ENCODE results near the gene DNAH7.

The DNAH7 gene

GRCh38 chr2:195898505-195899191 is 170.0 kb downstream of the DNAH7 start:
- no peak overlapping the region for H3K4me3 ChIP-seq (ENCODE audit: low read length in 2 of 2)
- H3K9ac ChIP-seq (ENCODE audit: low read depth in 1 of 2, low read length in 2 of 2): no peak overlapping the region
- H3K27ac ChIP-seq (ENCODE audit: low read depth in 2 of 2, low read length in 2 of 2): no peak overlapping the region
- H3K27me3 ChIP-seq (ENCODE audit: control insufficient read depth in 2 of 2, insufficient read depth in 2 of 2, low read length in 2 of 2): no peaks in the 10 kb centered on the region
- H3K4me1 ChIP-seq (ENCODE audit: control insufficient read depth in 2 of 2, insufficient read depth in 2 of 2, low read length in 2 of 2): no peaks in the 10 kb centered on the region
- no peaks in the 10 kb centered on the region for H3K36me3 ChIP-seq (ENCODE audit: control insufficient read depth in 2 of 2, insufficient read depth in 2 of 2, low read length in 2 of 2)
- no peaks in the 10 kb centered on the region for H3K9me3 ChIP-seq (ENCODE audit: control insufficient read depth in 2 of 2, low read length in 2 of 2)

GRCh38 chr2:195891081-195891480 is 177.6 kb downstream of the DNAH7 start:
- no peak overlapping the region for H3K9ac ChIP-seq (ENCODE audit: low read depth in 1 of 2, low read length in 2 of 2)
- H3K4me1 ChIP-seq (ENCODE audit: control insufficient read depth in 2 of 2, insufficient read depth in 2 of 2, low read length in 2 of 2): no peaks in the 10 kb centered on the region
- no peak overlapping the region for H3K27ac ChIP-seq (ENCODE audit: low read depth in 2 of 2, low read length in 2 of 2)
- no peaks in the 10 kb centered on the region for H3K27me3 ChIP-seq (ENCODE audit: control insufficient read depth in 2 of 2, insufficient read depth in 2 of 2, low read length in 2 of 2)
- H3K4me3 ChIP-seq (ENCODE audit: low read length in 2 of 2): no peak overlapping the region
- no peaks in the 10 kb centered on the region for H3K9me3 ChIP-seq (ENCODE audit: control insufficient read depth in 2 of 2, low read length in 2 of 2)
- no peaks in the 10 kb centered on the region for H3K36me3 ChIP-seq (ENCODE audit: control insufficient read depth in 2 of 2, insufficient read depth in 2 of 2, low read length in 2 of 2)

- no peak overlapping the region for H3K9ac ChIP-seq (ENCODE audit: low read depth in 1 of 2, low read length in 2 of 2)
- no peaks in the 10 kb centered on the region for H3K27me3 ChIP-seq (ENCODE audit: control insufficient read depth in 2 of 2, insufficient read depth in 2 of 2, low read length in 2 of 2)
- H3K9me3 ChIP-seq (ENCODE audit: control insufficient read depth in 2 of 2, low read length in 2 of 2): no peaks in the 10 kb centered on the region
- H3K4me1 ChIP-seq (ENCODE audit: control insufficient read depth in 2 of 2, insufficient read depth in 2 of 2, low read length in 2 of 2): no peaks in the 10 kb centered on the region
- no peaks in the 10 kb centered on the region for H3K36me3 ChIP-seq (ENCODE audit: control insufficient read depth in 2 of 2, insufficient read depth in 2 of 2, low read length in 2 of 2)
- H3K27ac ChIP-seq (ENCODE audit: low read depth in 2 of 2, low read length in 2 of 2): no peak overlapping the region
- no peak overlapping the region for H3K4me3 ChIP-seq (ENCODE audit: low read length in 2 of 2)
Observed at GRCh38 chr2:195879153-195879552, 189.5 kb downstream of the DNAH7 start.

GRCh38 chr2:195871326-195871725 is 197.3 kb downstream of the DNAH7 start:
- no peaks in the 10 kb centered on the region for H3K4me1 ChIP-seq (ENCODE audit: control insufficient read depth in 2 of 2, insufficient read depth in 2 of 2, low read length in 2 of 2)

DNA sequence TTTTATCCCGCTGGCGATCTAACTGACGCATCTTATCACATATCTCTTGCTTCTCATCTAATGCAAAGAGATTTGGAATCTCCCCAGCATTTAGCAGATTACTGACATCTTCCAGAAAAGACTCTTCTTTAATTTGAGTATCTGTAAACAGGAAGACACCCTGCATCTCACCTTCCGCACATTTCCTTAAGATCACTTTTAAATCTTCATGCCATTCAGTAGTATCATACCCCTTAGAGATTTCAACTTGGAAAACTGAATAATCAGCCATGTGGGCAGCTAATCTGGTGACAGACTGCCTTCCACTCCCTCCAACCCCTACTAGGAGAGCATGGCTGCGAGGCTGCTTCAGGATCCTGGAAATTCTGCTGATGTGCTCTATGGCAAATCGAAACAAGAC is 204.3 kb downstream of the DNAH7 start:
- H3K9ac ChIP-seq (ENCODE audit: low read depth in 1 of 2, low read length in 2 of 2): no peak overlapping the region
- no peaks in the 10 kb centered on the region for H3K9me3 ChIP-seq (ENCODE audit: control insufficient read depth in 2 of 2, low read length in 2 of 2)
- H3K4me3 ChIP-seq (ENCODE audit: low read length in 2 of 2): no peak overlapping the region
- H3K27ac ChIP-seq (ENCODE audit: low read depth in 2 of 2, low read length in 2 of 2): no peak overlapping the region
- no peaks in the 10 kb centered on the region for H3K36me3 ChIP-seq (ENCODE audit: control insufficient read depth in 2 of 2, insufficient read depth in 2 of 2, low read length in 2 of 2)
- no peaks in the 10 kb centered on the region for H3K4me1 ChIP-seq (ENCODE audit: control insufficient read depth in 2 of 2, insufficient read depth in 2 of 2, low read length in 2 of 2)
- no peaks in the 10 kb centered on the region for H3K27me3 ChIP-seq (ENCODE audit: control insufficient read depth in 2 of 2, insufficient read depth in 2 of 2, low read length in 2 of 2)

More at GRCh38 chr2:195871326-195871725, 197.3 kb downstream of the DNAH7 start:
- no peaks in the 10 kb centered on the region for H3K9me3 ChIP-seq (ENCODE audit: control insufficient read depth in 2 of 2, low read length in 2 of 2)
- no peak overlapping the region for H3K9ac ChIP-seq (ENCODE audit: low read depth in 1 of 2, low read length in 2 of 2)
- no peak overlapping the region for H3K27ac ChIP-seq (ENCODE audit: low read depth in 2 of 2, low read length in 2 of 2)
- H3K27me3 ChIP-seq (ENCODE audit: control insufficient read depth in 2 of 2, insufficient read depth in 2 of 2, low read length in 2 of 2): no peaks in the 10 kb centered on the region
- no peak overlapping the region for H3K4me3 ChIP-seq (ENCODE audit: low read length in 2 of 2)
- H3K36me3 ChIP-seq (ENCODE audit: control insufficient read depth in 2 of 2, insufficient read depth in 2 of 2, low read length in 2 of 2): no peaks in the 10 kb centered on the region

GRCh38 chr2:195863564-195863963 is 205.1 kb downstream of the DNAH7 start:
- Histone ChIP-seq H3K27me3 (ENCODE audit: control insufficient read depth in 2 of 2, insufficient read depth in 2 of 2, low read length in 2 of 2) (no peaks in the 10 kb centered on the region), H3K4me3 (ENCODE audit: low read length in 2 of 2) (no peak overlapping the region), H3K36me3 (ENCODE audit: control insufficient read depth in 2 of 2, insufficient read depth in 2 of 2, low read length in 2 of 2) (no peaks in the 10 kb centered on the region), H3K4me1 (ENCODE audit: control insufficient read depth in 2 of 2, insufficient read depth in 2 of 2, low read length in 2 of 2) (no peaks in the 10 kb centered on the region), H3K9ac (ENCODE audit: low read depth in 1 of 2, low read length in 2 of 2) (no peak overlapping the region), H3K9me3 (ENCODE audit: control insufficient read depth in 2 of 2, low read length in 2 of 2) (no peaks in the 10 kb centered on the region), H3K27ac (ENCODE audit: low read depth in 2 of 2, low read length in 2 of 2) (no peak overlapping the region)

DNA sequence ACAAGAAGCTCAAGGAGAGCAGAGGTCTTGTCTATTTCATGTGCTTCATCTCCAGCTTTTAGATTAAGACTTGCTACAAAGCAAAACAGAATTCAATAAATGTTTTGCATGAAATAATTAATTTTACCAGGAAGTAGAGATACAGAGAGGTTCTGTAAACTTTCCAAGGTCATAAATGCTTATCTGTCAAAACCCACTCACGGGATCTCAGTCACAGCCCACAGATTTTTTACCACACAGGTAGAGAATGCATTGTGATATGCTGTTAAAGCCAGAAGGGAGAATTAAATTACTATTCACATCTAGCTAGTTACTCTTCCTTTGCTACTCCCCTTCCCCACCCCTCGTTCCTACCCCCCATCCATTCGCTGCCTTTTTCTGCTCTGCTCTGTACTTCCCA is 205.5 kb downstream of the DNAH7 start:
- H3K36me3 ChIP-seq (ENCODE audit: control insufficient read depth in 2 of 2, insufficient read depth in 2 of 2, low read length in 2 of 2): no peaks in the 10 kb centered on the region
- no peaks in the 10 kb centered on the region for H3K4me1 ChIP-seq (ENCODE audit: control insufficient read depth in 2 of 2, insufficient read depth in 2 of 2, low read length in 2 of 2)
- no peaks in the 10 kb centered on the region for H3K9me3 ChIP-seq (ENCODE audit: control insufficient read depth in 2 of 2, low read length in 2 of 2)
- H3K27ac ChIP-seq (ENCODE audit: low read depth in 2 of 2, low read length in 2 of 2): no peak overlapping the region
- no peak overlapping the region for H3K9ac ChIP-seq (ENCODE audit: low read depth in 1 of 2, low read length in 2 of 2)
- no peak overlapping the region for H3K4me3 ChIP-seq (ENCODE audit: low read length in 2 of 2)
- no peaks in the 10 kb centered on the region for H3K27me3 ChIP-seq (ENCODE audit: control insufficient read depth in 2 of 2, insufficient read depth in 2 of 2, low read length in 2 of 2)

DNA sequence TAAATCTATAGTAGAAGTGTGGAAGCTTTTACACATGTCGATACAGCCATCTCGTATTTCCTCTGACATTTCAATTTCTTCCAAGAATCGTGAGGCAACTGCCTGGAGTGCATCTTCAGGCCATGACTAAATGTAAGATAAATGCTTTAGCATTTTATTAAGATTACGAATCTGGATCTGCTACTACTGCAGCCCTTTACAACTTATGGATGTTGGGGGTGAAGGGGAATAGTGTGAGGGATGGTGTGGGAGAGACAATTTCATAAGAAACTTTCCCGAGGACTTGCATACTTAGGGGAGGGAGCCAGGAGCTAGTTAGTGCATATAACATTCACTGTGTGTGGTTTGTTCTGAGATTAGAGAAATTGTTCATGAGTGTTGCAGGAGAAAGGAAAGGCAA is 206.8 kb downstream of the DNAH7 start:
- H3K9me3 ChIP-seq (ENCODE audit: control insufficient read depth in 2 of 2, low read length in 2 of 2): no peaks in the 10 kb centered on the region
- no peaks in the 10 kb centered on the region for H3K36me3 ChIP-seq (ENCODE audit: control insufficient read depth in 2 of 2, insufficient read depth in 2 of 2, low read length in 2 of 2)
- no peak overlapping the region for H3K27ac ChIP-seq (ENCODE audit: low read depth in 2 of 2, low read length in 2 of 2)
- no peaks in the 10 kb centered on the region for H3K27me3 ChIP-seq (ENCODE audit: control insufficient read depth in 2 of 2, insufficient read depth in 2 of 2, low read length in 2 of 2)
- no peaks in the 10 kb centered on the region for H3K4me1 ChIP-seq (ENCODE audit: control insufficient read depth in 2 of 2, insufficient read depth in 2 of 2, low read length in 2 of 2)
- no peak overlapping the region for H3K9ac ChIP-seq (ENCODE audit: low read depth in 1 of 2, low read length in 2 of 2)
- no peak overlapping the region for H3K4me3 ChIP-seq (ENCODE audit: low read length in 2 of 2)

- no peaks in the 10 kb centered on the region for H3K4me1 ChIP-seq (ENCODE audit: control insufficient read depth in 2 of 2, insufficient read depth in 2 of 2, low read length in 2 of 2)
- no peaks in the 10 kb centered on the region for H3K9me3 ChIP-seq (ENCODE audit: control insufficient read depth in 2 of 2, low read length in 2 of 2)
- H3K27ac ChIP-seq (ENCODE audit: low read depth in 2 of 2, low read length in 2 of 2): no peak overlapping the region
- no peaks in the 10 kb centered on the region for H3K36me3 ChIP-seq (ENCODE audit: control insufficient read depth in 2 of 2, insufficient read depth in 2 of 2, low read length in 2 of 2)
- no peak overlapping the region for H3K4me3 ChIP-seq (ENCODE audit: low read length in 2 of 2)
- no peaks in the 10 kb centered on the region for H3K27me3 ChIP-seq (ENCODE audit: control insufficient read depth in 2 of 2, insufficient read depth in 2 of 2, low read length in 2 of 2)
- no peak overlapping the region for H3K9ac ChIP-seq (ENCODE audit: low read depth in 1 of 2, low read length in 2 of 2)
Observed at GRCh38 chr2:195859513-195859912, 209.1 kb downstream of the DNAH7 start.

DNA sequence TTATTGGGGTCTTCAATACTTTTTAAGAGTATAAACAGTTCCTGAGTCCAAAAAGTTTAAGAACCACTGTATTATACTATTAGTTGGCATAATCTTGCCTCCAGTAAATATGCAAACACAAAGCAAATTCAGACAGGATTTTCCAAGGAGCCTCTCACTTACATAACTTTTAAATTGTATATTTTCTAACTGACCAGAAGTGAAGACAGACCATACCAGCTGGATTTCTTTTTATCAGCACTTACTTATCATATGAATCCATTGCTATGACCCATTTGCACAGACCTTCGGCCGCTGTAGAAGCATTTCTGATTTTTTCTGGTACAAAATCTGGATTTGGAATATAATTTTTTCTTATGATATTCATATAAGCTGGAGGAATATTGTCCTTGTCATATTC is 211.5 kb downstream of the DNAH7 start:
- Histone ChIP-seq H3K4me3 (ENCODE audit: low read length in 2 of 2) (no peak overlapping the region), H3K9ac (ENCODE audit: low read depth in 1 of 2, low read length in 2 of 2) (no peak overlapping the region), H3K9me3 (ENCODE audit: control insufficient read depth in 2 of 2, low read length in 2 of 2) (no peaks in the 10 kb centered on the region), H3K4me1 (ENCODE audit: control insufficient read depth in 2 of 2, insufficient read depth in 2 of 2, low read length in 2 of 2) (no peaks in the 10 kb centered on the region), H3K27me3 (ENCODE audit: control insufficient read depth in 2 of 2, insufficient read depth in 2 of 2, low read length in 2 of 2) (no peaks in the 10 kb centered on the region), H3K27ac (ENCODE audit: low read depth in 2 of 2, low read length in 2 of 2) (no peak overlapping the region), H3K36me3 (ENCODE audit: control insufficient read depth in 2 of 2, insufficient read depth in 2 of 2, low read length in 2 of 2) (no peaks in the 10 kb centered on the region)

DNA sequence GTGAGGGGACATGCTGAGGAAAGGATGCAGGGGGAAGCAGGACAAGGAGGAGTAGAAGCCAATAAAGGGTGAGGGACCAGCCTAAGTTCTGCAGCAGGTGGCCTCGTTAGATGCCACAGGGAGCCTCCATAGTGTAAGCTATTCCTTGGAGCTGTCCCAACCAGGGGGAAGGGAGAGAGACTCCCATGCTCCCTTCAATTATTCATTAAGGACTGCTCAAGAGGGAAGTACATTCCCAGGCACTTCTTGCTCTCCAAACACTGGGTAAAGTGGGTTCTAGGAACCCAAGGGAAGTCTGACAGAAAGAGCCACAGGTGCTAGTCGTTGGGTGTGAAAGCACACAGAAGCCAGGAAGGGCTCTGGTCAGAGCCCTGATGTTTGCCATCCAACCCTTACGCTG is 217.9 kb downstream of the DNAH7 start:
- Histone ChIP-seq H3K4me3 (ENCODE audit: low read length in 2 of 2) (no peak overlapping the region), H3K9me3 (ENCODE audit: control insufficient read depth in 2 of 2, low read length in 2 of 2) (no peaks in the 10 kb centered on the region), H3K27me3 (ENCODE audit: control insufficient read depth in 2 of 2, insufficient read depth in 2 of 2, low read length in 2 of 2) (no peaks in the 10 kb centered on the region), H3K4me1 (ENCODE audit: control insufficient read depth in 2 of 2, insufficient read depth in 2 of 2, low read length in 2 of 2) (no peaks in the 10 kb centered on the region), H3K36me3 (ENCODE audit: control insufficient read depth in 2 of 2, insufficient read depth in 2 of 2, low read length in 2 of 2) (no peaks in the 10 kb centered on the region), H3K9ac (ENCODE audit: low read depth in 1 of 2, low read length in 2 of 2) (no peak overlapping the region), H3K27ac (ENCODE audit: low read depth in 2 of 2, low read length in 2 of 2) (no peak overlapping the region)
